Loucy (cell line): Measurements from ENCODE around the gene ANKRD35.

Experiments used
- H2AFZ ChIP-seq: fragments of 200-600 bp; sonication (generic); 2 replicates; pipeline ENCODE4 v1.6.0; 2016; ENCODE audit warnings: antibody characterized with exemption, mild to moderate bottlenecking, low read length, moderate library complexity
- H3F3A ChIP-seq: fragments of 200-600 bp; 2 replicates; pipeline ENCODE4 v1.6.0; 2016; ENCODE audit warnings: antibody characterized with exemption, low read depth, mild to moderate bottlenecking
- H3K27me3 ChIP-seq: fragments of 200-600 bp; sonication (generic); 2 replicates; pipeline ENCODE4 v1.6.1; 2014; ENCODE audit warnings: low read length, mild to moderate bottlenecking; ENCODE audit not compliant: insufficient read depth, poor library complexity, severe bottlenecking
- H3K36me3 ChIP-seq: fragments of 200-600 bp; sonication (generic); 2 replicates; pipeline ENCODE4 v1.6.1; 2016; ENCODE audit warnings: low read length; ENCODE audit not compliant: insufficient read depth
- H3K4me1 ChIP-seq: fragments of 200-600 bp; sonication (generic); 2 replicates; pipeline ENCODE4 v1.5.1; 2014; ENCODE audit warnings: low read length, mild to moderate bottlenecking; ENCODE audit not compliant: insufficient read depth, poor library complexity, severe bottlenecking
- H3K4me2 ChIP-seq: fragments of 200-600 bp; sonication (generic); 2 replicates; pipeline ENCODE4 v1.6.0; 2014; ENCODE audit warnings: antibody characterized with exemption, low read length, low read depth, mild to moderate bottlenecking; ENCODE audit not compliant: poor library complexity, severe bottlenecking
- H3K4me3 ChIP-seq: fragments of 200-600 bp; sonication (generic); 2 replicates; pipeline ENCODE4 v1.5.1; 2014; ENCODE audit warnings: low read length, mild to moderate bottlenecking, mixed read lengths; ENCODE audit not compliant: poor library complexity, severe bottlenecking
- H3K79me2 ChIP-seq: fragments of 200-600 bp; sonication (generic); 2 replicates; pipeline ENCODE4 v1.6.1; 2014; ENCODE audit warnings: low read length; ENCODE audit not compliant: insufficient read depth
- H3K9ac ChIP-seq: fragments of 200-600 bp; sonication (generic); 2 replicates; pipeline ENCODE4 v1.6.0; 2014; ENCODE audit warnings: mild to moderate bottlenecking, low read depth, low read length, moderate library complexity; ENCODE audit not compliant: poor library complexity, severe bottlenecking
- H3K9me2 ChIP-seq: fragments of 200-600 bp; sonication (generic); replicated peaks from 2 replicates; pipeline ENCODE4 v1.6.1; 2016; ENCODE audit warnings: low read depth, low read length, mixed read lengths
- H3K9me3 ChIP-seq: fragments of 200-600 bp; sonication (generic); 2 replicates; pipeline ENCODE4 v1.6.1; 2014; ENCODE audit warnings: mild to moderate bottlenecking, antibody characterized with exemption, low read length, low read depth; ENCODE audit not compliant: insufficient read depth
- H4K20me1 ChIP-seq: fragments of 200-600 bp; sonication (generic); 2 replicates; pipeline ENCODE4 v1.6.0; 2014; ENCODE audit warnings: antibody characterized with exemption, low read length, mild to moderate bottlenecking; ENCODE audit not compliant: insufficient read depth, poor library complexity, severe bottlenecking
- EZH2phosphoT487 ChIP-seq: fragments of 200-600 bp; IDR thresholded peaks from 2 replicates; pipeline ENCODE4 v1.6.1; 2018; ENCODE audit warnings: antibody characterized with exemption, mild to moderate bottlenecking, moderate library complexity, borderline replicate concordance
- TF ChIP-seq, protein P1 (sequence below): fragments of 200-600 bp; sonication (generic); conservative IDR thresholded peaks from 2 replicates; pipeline ENCODE4 v1.5.1; 2014; ENCODE audit warnings: mild to moderate bottlenecking, antibody characterized with exemption, low read length

The ANKRD35 gene

DNA sequence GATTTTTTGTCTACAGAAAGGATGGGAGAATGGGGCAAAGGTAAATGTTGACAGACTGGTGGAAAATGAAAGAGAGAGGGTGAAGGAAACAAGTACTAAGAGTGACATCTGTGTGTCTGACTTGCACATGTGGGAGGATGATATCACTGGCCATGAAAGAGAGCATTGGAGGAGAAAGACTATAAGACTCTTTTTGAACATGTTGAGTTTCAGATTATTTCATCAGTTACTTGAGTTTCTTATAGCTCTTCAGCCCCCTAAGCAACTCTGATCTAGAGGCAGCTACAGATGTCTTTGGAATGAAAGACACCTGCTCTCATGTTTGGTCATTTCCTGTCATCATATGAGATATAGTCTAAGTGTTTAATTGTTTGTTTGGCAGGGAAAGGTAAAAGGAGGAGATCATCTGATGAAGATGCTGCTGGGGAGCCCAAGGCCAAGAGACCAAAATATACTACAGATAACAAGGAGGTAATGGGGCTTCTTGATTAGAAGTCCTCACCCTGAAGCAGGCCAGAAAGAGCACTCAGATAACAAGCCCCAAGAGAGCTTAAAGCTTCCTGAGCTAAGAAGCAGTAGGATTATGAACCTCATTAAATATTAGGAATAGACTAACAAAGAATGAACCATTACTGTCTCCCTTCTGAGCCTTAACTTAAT, 57.2 kb downstream of the ANKRD35 start:
- no peak overlapping the region for H2AFZ ChIP-seq
- H3K9ac ChIP-seq: no peak overlapping the region
- H3K9me3 ChIP-seq: no peaks in the 10 kb centered on the region
- H3K9me2 ChIP-seq: no peaks in the 10 kb centered on the region
- H3F3A ChIP-seq: 0 out of 2 replicates have a peak, but pooled peaks cover 3% of the 10 kb centered on the region
- peaks cover 33% of the 10 kb centered on the region for H3K79me2 ChIP-seq
- no peaks in the 10 kb centered on the region for H3K27me3 ChIP-seq
- H3K4me3 ChIP-seq: no peak overlapping the region
- H3K4me2 ChIP-seq: peak overlapping the region; percentile 22
- H4K20me1 ChIP-seq: peaks cover 24% of the 10 kb centered on the region
- TF ChIP-seq, protein P1, sequence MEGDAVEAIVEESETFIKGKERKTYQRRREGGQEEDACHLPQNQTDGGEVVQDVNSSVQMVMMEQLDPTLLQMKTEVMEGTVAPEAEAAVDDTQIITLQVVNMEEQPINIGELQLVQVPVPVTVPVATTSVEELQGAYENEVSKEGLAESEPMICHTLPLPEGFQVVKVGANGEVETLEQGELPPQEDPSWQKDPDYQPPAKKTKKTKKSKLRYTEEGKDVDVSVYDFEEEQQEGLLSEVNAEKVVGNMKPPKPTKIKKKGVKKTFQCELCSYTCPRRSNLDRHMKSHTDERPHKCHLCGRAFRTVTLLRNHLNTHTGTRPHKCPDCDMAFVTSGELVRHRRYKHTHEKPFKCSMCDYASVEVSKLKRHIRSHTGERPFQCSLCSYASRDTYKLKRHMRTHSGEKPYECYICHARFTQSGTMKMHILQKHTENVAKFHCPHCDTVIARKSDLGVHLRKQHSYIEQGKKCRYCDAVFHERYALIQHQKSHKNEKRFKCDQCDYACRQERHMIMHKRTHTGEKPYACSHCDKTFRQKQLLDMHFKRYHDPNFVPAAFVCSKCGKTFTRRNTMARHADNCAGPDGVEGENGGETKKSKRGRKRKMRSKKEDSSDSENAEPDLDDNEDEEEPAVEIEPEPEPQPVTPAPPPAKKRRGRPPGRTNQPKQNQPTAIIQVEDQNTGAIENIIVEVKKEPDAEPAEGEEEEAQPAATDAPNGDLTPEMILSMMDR: no peak
- TF ChIP-seq EZH2phosphoT487: no peak
- peaks cover 64% of the 10 kb centered on the region for H3K36me3 ChIP-seq
- H3K4me1 ChIP-seq: peaks cover 34% of the 10 kb centered on the region

DNA sequence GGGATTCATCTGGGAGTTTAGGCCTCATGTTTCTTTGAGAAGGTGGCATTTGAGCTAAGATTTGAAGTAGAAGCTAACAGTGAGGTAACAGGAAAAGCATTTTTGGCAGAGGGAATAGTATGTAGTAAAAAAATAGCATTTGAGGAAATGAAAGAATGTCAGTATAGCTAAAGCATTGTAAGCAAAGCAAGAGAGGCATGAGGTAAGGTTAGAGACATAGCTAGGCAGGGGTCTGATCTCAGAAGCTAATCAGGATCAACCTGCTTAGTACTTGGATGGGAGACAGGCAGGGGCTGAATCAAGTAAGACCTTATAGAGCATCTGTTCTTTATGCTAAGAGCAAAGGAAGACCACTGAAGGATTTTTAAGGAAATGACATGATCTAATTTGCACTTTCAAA, 57.7 kb downstream of the ANKRD35 start:
- TF ChIP-seq, protein P1: no peak
- no peak for TF ChIP-seq EZH2phosphoT487
- Histone ChIP-seq H3K9ac (no peak overlapping the region), H2AFZ (no peak overlapping the region), H3K36me3 (peaks cover 58% of the 10 kb centered on the region), H3K4me3 (no peak overlapping the region), H3K9me2 (no peaks in the 10 kb centered on the region), H4K20me1 (peaks cover 24% of the 10 kb centered on the region), H3K27me3 (no peaks in the 10 kb centered on the region), H3K4me2 (peak overlapping the region; percentile 22), H3K9me3 (no peaks in the 10 kb centered on the region), H3K4me1 (peaks cover 34% of the 10 kb centered on the region), H3K79me2 (peaks cover 33% of the 10 kb centered on the region), H3F3A (no peaks in the 10 kb centered on the region)

DNA sequence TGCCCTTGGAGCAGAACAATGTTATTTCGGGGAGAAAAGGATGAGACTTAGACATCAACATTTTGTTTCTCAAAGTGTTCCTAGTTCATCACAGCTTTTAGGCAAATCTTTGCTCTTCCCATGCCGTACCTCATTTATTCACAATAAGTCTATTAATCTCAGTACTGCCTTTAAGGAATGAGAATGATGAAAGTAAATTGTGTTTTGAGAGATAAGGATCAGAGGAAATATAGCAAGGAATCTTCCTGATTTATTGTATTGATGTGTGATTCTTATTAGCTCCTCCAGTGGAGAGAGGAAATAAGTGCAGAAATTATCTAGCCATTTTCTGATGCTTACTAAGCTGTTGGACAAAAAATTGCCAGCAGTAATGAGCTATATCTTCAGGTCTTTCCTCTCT, 59.6 kb downstream of the ANKRD35 start:
- TF ChIP-seq, protein P1: peak; percentile 60
- no peak for TF ChIP-seq EZH2phosphoT487
- Histone ChIP-seq H3F3A (no peaks in the 10 kb centered on the region), H3K36me3 (peaks cover 42% of the 10 kb centered on the region), H3K9me3 (no peaks in the 10 kb centered on the region), H3K79me2 (peaks cover 37% of the 10 kb centered on the region), H3K4me1 (peaks cover 34% of the 10 kb centered on the region), H2AFZ (no peak overlapping the region), H3K4me3 (peak overlapping the region; percentile 89), H3K9ac (peak overlapping the region; percentile 84), H3K27me3 (no peaks in the 10 kb centered on the region), H3K4me2 (peak overlapping the region; percentile 82), H4K20me1 (peaks cover 24% of the 10 kb centered on the region), H3K9me2 (no peaks in the 10 kb centered on the region)
